HG02938 (cell line): ENCODE measurements around the gene PI4KA.
"Not testable (repeated sequence)": the region's sequence is repeated elsewhere in the genome, so short reads cannot be mapped to it uniquely, and the experiment has no call there.

Experiments used
- ATAC-seq: cut with Tn5 transposase; IDR thresholded peaks from one replicate; pipeline ENCODE4 v1.9.1; 2021; ENCODE audit warnings: mild to moderate bottlenecking, moderate library complexity; ENCODE audit not compliant: unreplicated experiment

PI4KA gene

GRCh38 chr22:20858615-20859416 is at the start of gene PI4KA, which contains the start of gene SNAP29:
PI4KA (minus strand) TSS chr22:20858811; CDS start chr22:20858725, 86 bp downstream.
SNAP29 (plus strand) TSS chr22:20859007; CDS start chr22:20859111, 104 bp downstream.
- ATAC-seq, result peak; percentile 89

DNA sequence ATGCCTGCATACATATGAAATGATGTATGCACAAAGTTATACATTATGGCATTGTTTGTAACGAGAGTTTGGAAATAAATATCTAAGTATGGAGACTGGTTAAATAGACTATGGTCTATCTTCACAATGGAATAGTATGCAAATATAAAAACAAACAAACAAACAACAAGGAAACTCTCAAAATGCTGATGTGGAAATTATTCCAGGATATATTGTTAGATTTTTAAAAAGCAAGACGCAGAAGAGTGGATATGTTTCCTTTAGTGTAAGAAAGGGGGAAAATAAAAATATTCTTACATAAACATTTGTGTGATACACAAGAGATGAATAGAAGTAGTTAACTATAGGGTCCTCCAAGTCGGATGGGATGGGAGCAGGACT is 47.8 kb upstream of the PI4KA start:
- no peak for ATAC-seq

DNA sequence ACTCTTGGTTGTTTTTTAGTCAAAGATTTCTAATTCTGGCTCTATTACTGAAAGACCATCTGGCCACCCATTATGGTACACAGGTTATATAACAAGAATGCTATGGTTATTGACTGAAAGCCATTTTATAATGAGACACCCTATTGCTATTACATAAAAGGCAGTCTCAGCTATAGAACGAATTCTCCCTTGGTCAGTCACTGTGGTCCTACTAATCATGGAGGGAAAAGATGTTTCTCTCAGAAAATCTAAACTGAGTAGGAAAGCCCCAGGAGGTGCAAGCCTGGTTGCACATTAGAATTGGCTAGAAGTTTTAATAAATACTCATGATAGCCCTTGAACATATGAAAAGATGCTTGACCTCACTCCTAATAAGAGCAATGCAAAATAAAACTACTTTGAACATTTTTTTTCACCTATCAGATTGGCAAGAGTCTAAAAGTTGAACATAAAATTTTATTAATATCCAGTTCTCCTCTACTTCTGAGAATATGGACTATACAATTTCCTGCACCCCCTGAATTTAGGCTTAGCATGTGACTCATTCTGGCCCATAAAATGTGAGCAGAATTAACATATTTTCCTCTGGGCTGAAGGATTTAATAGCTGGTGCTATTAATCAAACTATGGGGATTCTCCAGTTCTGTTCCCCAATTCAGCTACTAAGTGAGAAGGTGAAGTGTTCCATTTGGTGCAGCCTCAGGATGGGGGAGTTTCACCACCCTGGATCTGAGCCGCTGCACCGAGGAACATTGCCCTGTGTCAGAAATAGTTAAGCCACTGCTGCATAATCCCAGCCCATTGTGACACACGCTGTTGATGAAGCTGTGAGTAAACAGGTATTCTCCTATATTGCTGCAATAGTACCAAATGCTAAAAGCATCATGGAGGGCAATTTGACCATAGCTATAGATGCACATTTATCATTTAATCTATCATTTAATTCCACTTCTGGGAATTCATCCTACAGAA is 47.1 kb upstream of the PI4KA start:
- no peak for ATAC-seq

GRCh38 chr22:20904980-20905355 is 46.4 kb upstream of the PI4KA start:
- no peak for ATAC-seq

GRCh38 chr22:20904008-20904979 is 45.7 kb upstream of the PI4KA start:
- ATAC-seq, result no peak

DNA sequence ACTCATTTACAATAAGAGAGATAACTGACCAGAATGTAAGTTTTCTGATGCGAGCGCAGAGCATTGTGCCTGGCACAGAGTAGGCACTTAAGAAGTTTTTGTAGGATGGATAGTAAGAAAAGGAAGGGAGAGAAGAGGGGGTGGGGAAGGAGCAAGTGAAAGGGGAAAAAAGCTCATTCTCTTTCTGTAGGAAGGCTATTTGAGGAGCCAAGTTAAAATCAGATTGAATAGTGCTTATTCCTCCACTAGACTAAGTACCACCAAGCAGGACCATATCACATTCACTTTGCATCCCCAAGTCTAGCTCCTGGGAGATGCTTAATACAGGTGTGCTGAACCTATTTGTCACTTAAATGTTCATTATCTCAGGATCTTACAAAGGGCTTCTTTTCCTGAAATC is 44.5 kb upstream of the PI4KA start:
- no peak for ATAC-seq

DNA sequence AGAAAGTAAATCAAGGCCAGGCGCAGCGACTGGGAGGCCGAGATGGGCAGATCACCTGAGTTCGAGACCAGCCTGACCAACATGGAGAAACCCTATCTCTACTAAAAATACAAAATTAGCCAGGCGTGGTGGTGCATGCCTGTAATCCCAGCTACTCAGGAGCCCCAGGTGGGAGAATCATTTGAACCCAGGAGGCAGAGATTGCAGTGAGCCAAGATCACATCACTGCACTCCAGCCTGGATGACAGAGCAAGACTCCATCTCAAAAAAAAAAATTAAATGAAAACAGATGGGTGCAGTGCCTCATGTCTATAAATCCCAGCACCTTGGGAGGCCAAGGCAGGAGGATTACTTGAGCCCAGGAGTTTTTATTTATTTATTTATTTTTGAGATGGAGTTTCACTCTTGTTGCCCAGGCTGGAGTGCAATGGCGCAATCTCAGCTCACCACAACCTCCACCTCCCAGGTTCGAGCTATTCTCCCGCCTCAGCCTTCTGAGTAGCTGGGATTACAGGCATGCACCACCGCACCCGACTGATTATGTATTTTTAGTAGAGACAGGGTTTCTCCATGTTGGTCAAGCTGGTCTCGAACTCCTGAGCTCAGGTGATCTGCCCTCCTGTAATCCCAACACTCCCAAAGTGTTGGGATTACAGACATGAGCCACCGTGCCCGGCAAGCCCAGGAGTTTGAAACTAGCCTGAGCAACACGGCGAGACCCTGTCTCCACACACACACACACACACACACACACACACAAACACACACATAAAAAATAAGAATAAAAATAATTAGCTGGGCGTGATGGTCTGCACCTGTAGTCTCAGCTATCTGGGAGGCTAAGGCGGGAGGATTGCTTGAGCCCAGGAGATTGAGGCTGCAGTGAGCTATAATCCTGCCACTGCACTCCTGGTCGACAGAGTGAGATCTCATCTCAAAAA is 42.8 kb upstream of the PI4KA start:
- not testable (repeated sequence) for ATAC-seq

DNA sequence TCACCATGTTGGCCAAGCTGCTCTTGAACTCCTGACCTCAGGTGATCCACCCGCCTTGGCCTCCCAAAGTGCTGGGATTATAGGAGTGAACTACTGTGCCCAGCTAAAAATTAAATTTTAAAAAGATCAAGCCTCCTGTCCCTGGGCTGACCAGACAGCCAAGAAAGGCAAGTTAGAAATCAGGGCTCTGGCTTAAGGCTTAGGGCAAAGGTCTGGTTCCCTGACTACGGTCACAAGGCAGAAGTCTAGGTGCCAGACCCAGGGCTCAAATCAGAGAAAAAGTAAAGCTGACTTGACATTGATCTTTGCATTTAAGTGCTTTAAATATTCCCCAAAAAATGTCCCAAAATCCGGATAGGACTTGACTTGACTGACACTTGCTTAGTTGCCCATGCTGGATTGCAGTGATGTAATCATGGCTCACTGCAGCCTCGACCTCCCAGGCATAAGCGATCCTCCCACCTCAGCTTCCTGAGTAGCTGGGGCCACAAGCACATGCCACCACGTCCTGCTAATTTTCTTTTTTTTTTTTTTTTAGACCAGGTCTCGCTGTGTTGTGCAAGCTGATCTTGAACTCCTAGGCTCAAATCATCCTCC is 41.3 kb upstream of the PI4KA start:
- ATAC-seq, result no peak

GRCh38 chr22:20897737-20898136 is 39.1 kb upstream of the PI4KA start:
- ATAC-seq, result not testable (repeated sequence)

- ATAC-seq, result no peak
Measured at GRCh38 chr22:20890975-20891374, 32.4 kb upstream of the PI4KA start.

GRCh38 chr22:20889904-20890540 is 31.4 kb upstream of the PI4KA start:
- ATAC-seq, result no peak

DNA sequence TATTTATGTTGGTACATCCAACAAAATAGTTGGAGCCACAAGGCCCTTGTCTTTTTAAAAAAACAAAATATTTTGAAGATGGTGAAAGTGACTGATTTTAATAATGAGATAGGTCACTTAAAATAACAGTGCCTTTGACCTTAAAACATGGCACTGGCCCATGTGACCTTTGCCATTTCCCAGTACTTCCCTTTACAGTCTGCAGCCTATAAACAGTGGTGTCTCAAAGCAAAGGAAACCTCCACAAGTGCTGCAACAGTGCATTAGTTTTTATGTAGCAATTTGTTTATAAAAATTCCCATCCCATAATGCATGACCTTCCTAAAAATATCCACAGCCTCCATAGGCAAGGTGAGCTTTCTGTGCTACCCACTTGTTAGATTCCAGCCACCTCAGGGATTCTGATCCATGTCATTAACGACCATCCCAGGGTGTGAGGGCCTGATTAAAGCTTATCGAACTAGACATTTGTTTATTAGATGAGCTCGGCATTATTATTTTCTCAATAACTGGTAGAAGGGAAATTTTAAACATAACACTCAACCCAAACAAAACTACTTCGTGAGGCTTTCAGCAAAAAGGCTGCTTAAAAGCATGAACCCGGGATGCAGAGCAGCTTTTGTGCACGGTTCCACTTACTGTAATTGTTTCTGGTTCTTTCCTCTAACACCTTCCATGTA is 30.6 kb upstream of the PI4KA start:
- no peak for ATAC-seq

- ATAC-seq, result no peak
Measured at GRCh38 chr22:20887375-20887774, 28.8 kb upstream of the PI4KA start.

- no peak for ATAC-seq
Measured at GRCh38 chr22:20885557-20886323, 27.1 kb upstream of the PI4KA start.

DNA sequence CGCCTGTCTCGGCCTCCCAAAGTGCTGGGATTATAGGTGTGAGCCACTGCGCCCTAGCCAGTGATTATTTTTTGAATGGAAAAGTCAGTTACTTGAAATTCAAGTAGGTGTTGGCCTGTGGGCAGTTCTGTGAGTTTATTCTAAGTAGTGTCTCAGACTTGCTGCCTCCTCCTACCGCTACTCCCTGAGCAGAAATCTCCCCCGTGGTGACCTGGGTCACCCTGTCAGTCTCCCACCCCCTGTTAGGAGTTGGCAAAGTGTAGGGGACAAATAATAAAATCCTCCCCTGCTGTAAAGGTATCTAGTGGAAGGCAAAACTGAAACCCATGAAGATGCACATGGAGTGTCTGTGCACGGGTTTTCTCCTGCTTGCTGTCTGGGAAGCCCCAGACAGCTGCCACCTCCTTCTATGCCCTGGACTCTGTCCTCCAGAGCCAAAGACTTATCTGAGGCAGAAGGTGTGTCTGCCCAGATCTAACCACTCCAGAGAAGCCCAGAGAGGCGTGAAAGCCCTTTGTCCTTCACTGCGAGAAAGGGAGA is 26.5 kb upstream of the PI4KA start:
- ATAC-seq, result no peak

- ATAC-seq, result no peak
Measured at GRCh38 chr22:20884454-20884853, 25.8 kb upstream of the PI4KA start.

GRCh38 chr22:20882855-20883254 is 24.2 kb upstream of the PI4KA start:
- ATAC-seq, result no peak
